GM23248 (cell line): ENCODE measurements around the gene TMEM61.

Experiments used
- EZH2 ChIP-seq: fragments of 200-600 bp; sonication (generic); IDR thresholded peaks from 2 replicates; pipeline ENCODE4 v1.6.1; 2018; ENCODE audit warnings: antibody characterized with exemption, mild to moderate bottlenecking; ENCODE audit not compliant: insufficient read depth, poor library complexity, severe bottlenecking
- EZH2phosphoT487 ChIP-seq: fragments of 200-600 bp; sonication (generic); IDR thresholded peaks from 2 replicates; pipeline ENCODE4 v1.6.1; 2018; ENCODE audit warnings: antibody characterized with exemption, moderate library complexity, mild to moderate bottlenecking, low read depth; ENCODE audit not compliant: insufficient read depth

GRCh38 chr1:54942976-54943375 lies 37.5 kb upstream of the TMEM61 start:
- TF ChIP-seq EZH2: no peak
- TF ChIP-seq EZH2phosphoT487: no peak
